ENCODE data around the gene SPTA1. TPM values are rescaled to one million over a fixed set of nuclear protein-coding genes. Genes with fewer than 3 reads are reported as not detected.

Gene SPTA1
- total and polyA plus RNA-seq, 2 experiments from 2014 or later: 0.03 TPM; not detected in 1

- TF ChIP-seq, protein P1, sequence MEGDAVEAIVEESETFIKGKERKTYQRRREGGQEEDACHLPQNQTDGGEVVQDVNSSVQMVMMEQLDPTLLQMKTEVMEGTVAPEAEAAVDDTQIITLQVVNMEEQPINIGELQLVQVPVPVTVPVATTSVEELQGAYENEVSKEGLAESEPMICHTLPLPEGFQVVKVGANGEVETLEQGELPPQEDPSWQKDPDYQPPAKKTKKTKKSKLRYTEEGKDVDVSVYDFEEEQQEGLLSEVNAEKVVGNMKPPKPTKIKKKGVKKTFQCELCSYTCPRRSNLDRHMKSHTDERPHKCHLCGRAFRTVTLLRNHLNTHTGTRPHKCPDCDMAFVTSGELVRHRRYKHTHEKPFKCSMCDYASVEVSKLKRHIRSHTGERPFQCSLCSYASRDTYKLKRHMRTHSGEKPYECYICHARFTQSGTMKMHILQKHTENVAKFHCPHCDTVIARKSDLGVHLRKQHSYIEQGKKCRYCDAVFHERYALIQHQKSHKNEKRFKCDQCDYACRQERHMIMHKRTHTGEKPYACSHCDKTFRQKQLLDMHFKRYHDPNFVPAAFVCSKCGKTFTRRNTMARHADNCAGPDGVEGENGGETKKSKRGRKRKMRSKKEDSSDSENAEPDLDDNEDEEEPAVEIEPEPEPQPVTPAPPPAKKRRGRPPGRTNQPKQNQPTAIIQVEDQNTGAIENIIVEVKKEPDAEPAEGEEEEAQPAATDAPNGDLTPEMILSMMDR (IDR thresholded peaks at IDR 0.05; ENCODE audit: poor library complexity): no peak
- no peak for TF ChIP-seq EZH2phosphoT487 (IDR thresholded peaks at IDR 0.05; ENCODE audit: low read depth, severe bottlenecking, unreplicated experiment)
- TF ChIP-seq EZH2 (IDR thresholded peaks at IDR 0.05; ENCODE audit: borderline replicate concordance): no peak
- 97% methylated on average over 5 of the region's 5 CpGs for WGBS (ENCODE audit: low lambda C conversion rate, missing lambda C conversion rate)
Observed at GRCh38 chr1:158724442-158724841, 37.9 kb upstream of the SPTA1 start.

GRCh38 chr1:158720620-158721019 is 34.1 kb upstream of the SPTA1 start, which contains the start of gene OR6K3:
TSS of gene OR6K3 (minus strand) at chr1:158720720. CDS start at chr1:158718115, 2,605 bp downstream.
- Histone ChIP-seq H4K20me1 (ENCODE audit: insufficient read depth, poor library complexity, severe bottlenecking) (no peaks in the 10 kb centered on the region), H3K9me3 (ENCODE audit: low read depth) (no peaks in the 10 kb centered on the region), H3K27ac (no peak within 1 kb of the TSS), H3K36me3 (replicated peaks; ENCODE audit: insufficient read depth, low read depth) (no peaks in the 10 kb centered on the region), H2AFZ (no peak within 1 kb of the TSS), H3K4me3 (no peak within 1 kb of the TSS), H3K4me1 (ENCODE audit: insufficient read depth) (no peaks in the 10 kb centered on the region), H3K79me2 (no peaks in the 10 kb centered on the region), H3K4me2 (no peak within 1 kb of the TSS), H3K27me3 (no peaks in the 10 kb centered on the region), H3K9me2 (replicated peaks; ENCODE audit: insufficient read depth) (no peaks in the 10 kb centered on the region)
- 88% methylated on average over 2 of the region's 2 CpGs for WGBS (ENCODE audit: low lambda C conversion rate, missing lambda C conversion rate)
- no peak for DNase-seq (ENCODE audit: low spot score)
- TF ChIP-seq, protein P1 (IDR thresholded peaks at IDR 0.05; ENCODE audit: poor library complexity): no peak
- TF ChIP-seq EZH2 (IDR thresholded peaks at IDR 0.05; ENCODE audit: borderline replicate concordance) (no peak), EZH2phosphoT487 (IDR thresholded peaks at IDR 0.05; ENCODE audit: low read depth, severe bottlenecking, unreplicated experiment) (no peak)

More at GRCh38 chr1:158724442-158724841, 37.9 kb upstream of the SPTA1 start:
- DNase-seq (ENCODE audit: low spot score): no peak
- Histone ChIP-seq H3K4me3 (no peak overlapping the region), H4K20me1 (ENCODE audit: insufficient read depth, poor library complexity, severe bottlenecking) (no peaks in the 10 kb centered on the region), H3K27ac (no peak overlapping the region), H2AFZ (no peak overlapping the region), H3K27me3 (no peaks in the 10 kb centered on the region), H3K36me3 (replicated peaks; ENCODE audit: insufficient read depth, low read depth) (no peaks in the 10 kb centered on the region), H3K4me1 (ENCODE audit: insufficient read depth) (no peaks in the 10 kb centered on the region), H3K9me2 (replicated peaks; ENCODE audit: insufficient read depth) (no peaks in the 10 kb centered on the region), H3K4me2 (no peak overlapping the region), H3K79me2 (no peaks in the 10 kb centered on the region), H3K9me3 (ENCODE audit: low read depth) (no peaks in the 10 kb centered on the region)

DNA sequence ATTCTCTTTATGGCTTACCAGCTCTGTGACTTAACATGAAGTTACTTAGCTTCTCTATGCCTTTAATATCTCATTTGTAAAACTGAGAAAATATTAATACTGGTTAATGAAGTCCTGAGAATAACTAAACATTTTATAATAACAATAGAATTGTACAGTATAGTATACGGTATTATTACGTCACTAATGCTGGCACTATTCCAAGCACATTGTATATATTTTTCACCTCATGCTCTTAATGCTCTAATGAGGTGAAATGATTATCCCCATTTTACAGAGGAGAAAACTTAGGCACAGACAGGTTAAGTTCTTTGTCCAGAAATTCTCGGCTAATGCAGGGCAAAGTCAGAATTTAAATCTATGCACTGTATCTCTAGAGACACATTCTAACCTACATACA is 33.1 kb upstream of the SPTA1 start:
- Histone ChIP-seq H3K9me2 (replicated peaks; ENCODE audit: insufficient read depth) (no peaks in the 10 kb centered on the region), H2AFZ (no peak overlapping the region), H3K27ac (no peak overlapping the region), H3K36me3 (replicated peaks; ENCODE audit: insufficient read depth, low read depth) (no peaks in the 10 kb centered on the region), H3K4me2 (no peak overlapping the region), H3K79me2 (no peaks in the 10 kb centered on the region), H3K27me3 (no peaks in the 10 kb centered on the region), H3K4me1 (ENCODE audit: insufficient read depth) (no peaks in the 10 kb centered on the region), H4K20me1 (ENCODE audit: insufficient read depth, poor library complexity, severe bottlenecking) (no peaks in the 10 kb centered on the region), H3K4me3 (no peak overlapping the region), H3K9me3 (ENCODE audit: low read depth) (no peaks in the 10 kb centered on the region)
- TF ChIP-seq EZH2phosphoT487 (IDR thresholded peaks at IDR 0.05; ENCODE audit: low read depth, severe bottlenecking, unreplicated experiment) (no peak), EZH2 (IDR thresholded peaks at IDR 0.05; ENCODE audit: borderline replicate concordance) (no peak)
- TF ChIP-seq, protein P1 (IDR thresholded peaks at IDR 0.05; ENCODE audit: poor library complexity): no peak
- WGBS (ENCODE audit: low lambda C conversion rate, missing lambda C conversion rate): 84% methylated on average over 3 of the region's 3 CpGs
- no peak for DNase-seq (ENCODE audit: low spot score)
